ENCODE results near the gene SYF2. TPM values are rescaled to one million over a fixed set of nuclear protein-coding genes. Genes with fewer than 3 reads are reported as not detected.
"Not testable (repeated sequence)": the region's sequence is repeated elsewhere in the genome, so short reads cannot be mapped to it uniquely, and the experiment has no call there.

SYF2 gene
- total RNA-seq, 1 donor from 2014 or later, result 80.7 TPM

GRCh38 chr1:25194054-25194453 lies 38.2 kb downstream of the SYF2 start:
- DNase-seq (ENCODE audit: low read depth), result no peak
- no peak overlapping the region for H3K4me3 ChIP-seq (ENCODE audit: low read depth, low read length)
- H3K36me3 ChIP-seq (ENCODE audit: control insufficient read depth, insufficient read depth, low read length), result no peaks in the 10 kb centered on the region
- peaks cover 26% of the 10 kb centered on the region for H3K27me3 ChIP-seq (ENCODE audit: control insufficient read depth, insufficient read depth, low read length)
- no peak for TF ChIP-seq CTCF (IDR thresholded peaks at IDR 0.05; ENCODE audit: insufficient read depth, low read length, poor library complexity, severe bottlenecking)

- H3K36me3 ChIP-seq (ENCODE audit: control insufficient read depth, insufficient read depth, low read length), result no peaks in the 10 kb centered on the region
- no peak for TF ChIP-seq CTCF (IDR thresholded peaks at IDR 0.05; ENCODE audit: insufficient read depth, low read length, poor library complexity, severe bottlenecking)
- no peak for DNase-seq (ENCODE audit: low read depth)
- H3K4me3 ChIP-seq (ENCODE audit: low read depth, low read length), result no peak overlapping the region
- peaks cover 24% of the 10 kb centered on the region for H3K27me3 ChIP-seq (ENCODE audit: control insufficient read depth, insufficient read depth, low read length)
Measured at GRCh38 chr1:25193229-25193628, 39.1 kb downstream of the SYF2 start.

- no peak for DNase-seq (ENCODE audit: low read depth)
- Histone ChIP-seq H3K27me3 (ENCODE audit: control insufficient read depth, insufficient read depth, low read length) (peaks cover 18% of the 10 kb centered on the region), H3K36me3 (ENCODE audit: control insufficient read depth, insufficient read depth, low read length) (no peaks in the 10 kb centered on the region), H3K4me3 (ENCODE audit: low read depth, low read length) (no peak overlapping the region)
- no peak for TF ChIP-seq CTCF (IDR thresholded peaks at IDR 0.05; ENCODE audit: insufficient read depth, low read length, poor library complexity, severe bottlenecking)
Measured at GRCh38 chr1:25192154-25192553, 40.1 kb downstream of the SYF2 start.

- no peak for DNase-seq (ENCODE audit: low read depth)
- Histone ChIP-seq H3K36me3 (ENCODE audit: control insufficient read depth, insufficient read depth, low read length) (no peaks in the 10 kb centered on the region), H3K27me3 (ENCODE audit: control insufficient read depth, insufficient read depth, low read length) (peaks cover 16% of the 10 kb centered on the region), H3K4me3 (ENCODE audit: low read depth, low read length) (no peak overlapping the region)
- TF ChIP-seq CTCF (IDR thresholded peaks at IDR 0.05; ENCODE audit: insufficient read depth, low read length, poor library complexity, severe bottlenecking), result no peak
Measured at GRCh38 chr1:25190260-25190659, 42.0 kb downstream of the SYF2 start.

- DNase-seq (ENCODE audit: low read depth), result not testable (repeated sequence)
Measured at GRCh38 chr1:25187904-25188303, 44.4 kb downstream of the SYF2 start.

GRCh38 chr1:25187077-25187476 lies 45.2 kb downstream of the SYF2 start:
- Histone ChIP-seq H3K27me3 (ENCODE audit: control insufficient read depth, insufficient read depth, low read length) (peaks cover 12% of the 10 kb centered on the region), H3K36me3 (ENCODE audit: control insufficient read depth, insufficient read depth, low read length) (no peaks in the 10 kb centered on the region), H3K4me3 (ENCODE audit: low read depth, low read length) (no peak overlapping the region)
- DNase-seq (ENCODE audit: low read depth), result no peak
- TF ChIP-seq CTCF (IDR thresholded peaks at IDR 0.05; ENCODE audit: insufficient read depth, low read length, poor library complexity, severe bottlenecking), result no peak

More at GRCh38 chr1:25187904-25188303, 44.4 kb downstream of the SYF2 start:
- not testable (repeated sequence) for H3K36me3 ChIP-seq (ENCODE audit: control insufficient read depth, insufficient read depth, low read length); H3K4me3 ChIP-seq (ENCODE audit: low read depth, low read length)
- peaks cover 14% of the 10 kb centered on the region for H3K27me3 ChIP-seq (ENCODE audit: control insufficient read depth, insufficient read depth, low read length)

Data from kidney epithelial cell (primary cell).